AG04449 (cell line): ENCODE measurements around the gene ZG16.
"Not testable (repeated sequence)": the region's sequence is repeated elsewhere in the genome, so short reads cannot be mapped to it uniquely, and the experiment has no call there.

Experiments
- CTCF ChIA-PET: fragments of 350-600 bp; formaldehyde crosslinking; extraction: SDS; loops from one replicate; lab custom pipeline; 2021; ENCODE audit warnings: antibody characterized with exemption; lab: Yijun Ruan, JAX
- POLR2A ChIA-PET: fragments of 400-600, 350-600 bp; formaldehyde crosslinking; extraction: SDS; loops from one replicate; lab custom pipeline; 2020; ENCODE audit warnings: antibody characterized with exemption, inconsistent platforms; lab: Yijun Ruan, JAX
- DNase-seq: peaks from one replicate; pipeline ENCODE4 v3.0.0-alpha.2; 2010; ENCODE audit warnings: low read depth, low spot score
- H3K4me3 ChIP-seq: 2 replicates; pipeline ENCODE4 v1.5.1; 2011; ENCODE audit warnings: low read depth, mild to moderate bottlenecking, control low read depth, low read length
- CTCF ChIP-seq: IDR thresholded peaks from one replicate; pipeline ENCODE4 v1.5.1; 2011; ENCODE audit warnings: mild to moderate bottlenecking, moderate library complexity, low read length, control low read depth, inconsistent platforms; ENCODE audit not compliant: insufficient read depth; ENCODE audit errors: missing control alignments

The ZG16 gene

GRCh38 chr16:29777576-29778350 is at the start of gene ZG16:
ZG16 (plus strand) TSS chr16:29778256; CDS start chr16:29779267, 1,011 bp downstream.
- no peak for TF ChIP-seq CTCF
- H3K4me3 ChIP-seq = no peak within 1 kb of the TSS
- DNase-seq = no peak
- ChIA-PET CTCF (interaction anchor here (1.3 to 4.8 kb wide), 2 partner anchors 12 to 17 kb away, joined by 3 to 23 read pairs; partner anchors contain the start of gene KIF22), POLR2A (no interaction called here)

GRCh38 chr16:29729116-29729521 is 48.9 kb upstream of the ZG16 start:
- 0 out of 2 replicates have a peak overlapping the region, but pooled peaks have one; percentile 6 for H3K4me3 ChIP-seq
- ChIA-PET CTCF (interaction anchor here (0.6 to 5.0 kb wide), 24 partner anchors 8 to 419 kb away, joined by 3 to 35 read pairs (median 4); no protein-coding TSS in a partner anchor), POLR2A (no interaction called here)
- TF ChIP-seq CTCF = peak; percentile 62
- DNase-seq = no peak

- POLR2A ChIA-PET = no interaction called here
- H3K4me3 ChIP-seq = no peak overlapping the region
- no peak for TF ChIP-seq CTCF
- CTCF ChIA-PET = interaction anchor here (1.2 to 5.0 kb wide), 3 partner anchors 8 to 42 kb away, joined by 3 to 35 read pairs (median 3); no protein-coding TSS in a partner anchor
- DNase-seq = no peak
Measured at GRCh38 chr16:29730649-29731048, 47.4 kb upstream of the ZG16 start.

GRCh38 chr16:29731768-29732601 is 46.1 kb upstream of the ZG16 start:
- CTCF ChIA-PET = interaction anchor here (1.3 to 5.0 kb wide), 4 partner anchors 9 to 117 kb away, joined by 3 to 35 read pairs (median 4); no protein-coding TSS in a partner anchor
- H3K4me3 ChIP-seq, POLR2A ChIA-PET, DNase-seq: not testable (repeated sequence)

- DNase-seq = no peak
- TF ChIP-seq CTCF = no peak
- no peak overlapping the region for H3K4me3 ChIP-seq
- ChIA-PET POLR2A (no interaction called here), CTCF (interaction anchor here (2.8 kb wide), 1 partner anchor 19 kb away, joined by 8 read pairs; no protein-coding TSS in a partner anchor)
Measured at GRCh38 chr16:29734786-29735185, 43.3 kb upstream of the ZG16 start.

GRCh38 chr16:29736112-29736511 is 41.9 kb upstream of the ZG16 start:
- DNase-seq = no peak
- TF ChIP-seq CTCF = no peak
- ChIA-PET POLR2A (no interaction called here), CTCF (interaction anchor here (2.8 kb wide), 1 partner anchor 18 kb away, joined by 8 read pairs; no protein-coding TSS in a partner anchor)
- H3K4me3 ChIP-seq = no peak overlapping the region
